ENCODE measurements around the gene LMOD2.

LMOD2 gene

DNA sequence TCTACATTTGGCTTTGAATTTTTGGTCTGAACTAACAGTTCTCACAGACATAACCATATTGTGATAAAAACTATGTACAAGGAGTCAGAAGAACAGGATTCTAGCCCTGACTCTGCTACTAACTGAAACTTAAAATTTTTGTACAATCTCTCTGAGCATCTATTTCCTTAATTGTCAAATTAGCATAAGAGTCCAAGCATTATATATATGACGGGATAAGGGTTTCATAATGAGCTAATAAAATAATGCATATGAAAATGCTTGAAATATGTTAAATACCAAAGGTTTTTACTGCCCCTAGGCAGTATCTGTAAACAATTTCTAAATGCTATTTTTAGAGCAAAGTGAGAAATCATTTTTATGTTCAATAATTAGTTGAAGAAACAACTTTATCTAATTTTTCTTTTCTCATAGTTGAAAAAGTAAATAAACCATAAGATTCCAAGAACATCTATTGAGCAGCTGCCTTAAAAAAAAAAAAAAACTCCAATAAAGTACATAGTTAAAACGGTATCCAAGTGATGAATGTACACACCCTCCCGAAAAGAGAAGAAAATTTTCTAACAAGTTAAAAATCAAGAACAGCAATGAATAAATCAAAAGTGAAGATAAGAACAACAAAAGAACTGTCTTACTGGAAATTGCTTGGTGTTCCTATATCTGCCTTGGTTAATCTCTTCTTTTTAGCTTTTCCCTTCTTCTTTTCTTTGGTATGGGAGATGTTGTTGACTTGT, 40.4 kb downstream of the LMOD2 start:
- ChIA-PET POLR2A (no interaction called here), CTCF (interaction anchor here (0.5 kb wide), 1 partner anchor 14 kb away, joined by 3 read pairs; no protein-coding TSS in a partner anchor)
- DNase-seq (ENCODE audit: extremely low spot score) = no peak
- TF ChIP-seq HDGF (IDR thresholded peaks at IDR 0.05; ENCODE audit: borderline replicate concordance) = no peak
- TF ChIP-seq FOXA1 (IDR thresholded peaks at IDR 0.05) = no peak
- no peak for TF ChIP-seq ZNF384 (IDR thresholded peaks at IDR 0.05)
- TF ChIP-seq, protein P1, sequence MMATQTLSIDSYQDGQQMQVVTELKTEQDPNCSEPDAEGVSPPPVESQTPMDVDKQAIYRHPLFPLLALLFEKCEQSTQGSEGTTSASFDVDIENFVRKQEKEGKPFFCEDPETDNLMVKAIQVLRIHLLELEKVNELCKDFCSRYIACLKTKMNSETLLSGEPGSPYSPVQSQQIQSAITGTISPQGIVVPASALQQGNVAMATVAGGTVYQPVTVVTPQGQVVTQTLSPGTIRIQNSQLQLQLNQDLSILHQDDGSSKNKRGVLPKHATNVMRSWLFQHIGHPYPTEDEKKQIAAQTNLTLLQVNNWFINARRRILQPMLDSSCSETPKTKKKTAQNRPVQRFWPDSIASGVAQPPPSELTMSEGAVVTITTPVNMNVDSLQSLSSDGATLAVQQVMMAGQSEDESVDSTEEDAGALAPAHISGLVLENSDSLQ (IDR thresholded peaks at IDR 0.05) = no peak
- no peak for TF ChIP-seq SP1 (IDR thresholded peaks at IDR 0.05)
- no peak for TF ChIP-seq L3MBTL2 (conservative IDR thresholded peaks at IDR 0.05)
- TF ChIP-seq LEF1 (IDR thresholded peaks at IDR 0.05; ENCODE audit: borderline replicate concordance) = no peak
- no peak for TF ChIP-seq FOXK2 (IDR thresholded peaks at IDR 0.05)

DNA sequence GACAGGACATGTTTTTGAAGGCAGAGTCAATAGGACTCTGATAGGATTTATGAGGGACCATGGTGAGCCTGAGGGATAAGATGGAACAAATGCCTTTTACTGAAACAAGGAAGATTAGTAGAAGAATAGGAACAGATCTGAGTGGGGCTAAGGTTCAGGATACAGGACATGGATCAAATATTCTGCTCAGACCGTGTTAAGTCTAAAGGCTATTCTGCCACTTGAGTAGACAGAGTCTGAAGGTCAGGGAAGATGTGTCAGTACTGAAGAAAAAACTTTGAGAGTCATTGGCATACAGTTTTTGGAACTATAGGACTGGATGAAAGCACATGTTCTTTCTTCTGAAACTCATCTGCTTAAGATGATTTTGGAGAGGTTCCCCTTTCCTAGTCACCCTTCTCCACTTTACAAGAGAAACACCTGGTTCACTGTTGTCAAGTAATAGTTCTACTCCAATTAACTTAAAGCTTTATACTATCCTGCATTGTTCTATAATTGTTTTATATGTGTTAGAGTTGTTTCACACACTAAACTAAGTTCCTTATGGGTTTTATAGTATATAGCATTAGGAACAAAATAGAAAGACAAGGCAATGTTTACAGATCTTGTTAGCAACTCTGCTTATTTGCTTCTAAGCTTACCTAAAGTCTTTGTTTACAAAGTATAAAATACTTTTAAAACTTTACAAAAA, 49.7 kb downstream of the LMOD2 start:
- no peak for DNase-seq (ENCODE audit: extremely low spot score)

DNA sequence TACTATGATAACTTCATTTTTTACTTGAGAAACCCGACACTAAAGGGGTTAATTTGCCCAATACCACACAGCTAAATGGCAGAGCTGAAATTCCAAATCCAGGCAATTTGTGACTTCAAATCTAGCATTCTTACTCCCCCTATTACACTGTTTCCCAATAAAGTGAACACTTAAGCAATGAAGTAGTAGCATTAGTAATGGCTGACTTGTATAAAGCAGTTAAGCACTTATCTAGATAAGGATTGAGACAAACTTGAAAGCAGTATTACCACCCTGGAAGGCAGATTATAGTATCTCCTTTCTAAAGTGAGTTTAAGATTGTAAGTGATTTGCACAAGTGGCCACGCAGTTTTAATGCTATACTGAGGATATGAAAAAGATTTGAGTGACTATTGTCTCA, 53.9 kb downstream of the LMOD2 start:
- no peak for DNase-seq (ENCODE audit: extremely low spot score)
- POLR2A ChIA-PET = no interaction called here
- TF ChIP-seq TARDBP (IDR thresholded peaks at IDR 0.05) = no peak
- TF ChIP-seq HDGF (IDR thresholded peaks at IDR 0.05; ENCODE audit: borderline replicate concordance) = no peak
- TF ChIP-seq LEF1 (IDR thresholded peaks at IDR 0.05; ENCODE audit: borderline replicate concordance) = no peak
- TF ChIP-seq FOXK2 (IDR thresholded peaks at IDR 0.05) = no peak
- TF ChIP-seq CTBP1 (IDR thresholded peaks at IDR 0.05; ENCODE audit: borderline replicate concordance) = no peak
- TF ChIP-seq SP1 (IDR thresholded peaks at IDR 0.05) = no peak
- TF ChIP-seq NFRKB (IDR thresholded peaks at IDR 0.05) = no peak
- no peak for TF ChIP-seq ZNF384 (IDR thresholded peaks at IDR 0.05)
- TF ChIP-seq ELF4 (IDR thresholded peaks at IDR 0.05) = no peak
- no peak for TF ChIP-seq L3MBTL2 (conservative IDR thresholded peaks at IDR 0.05)
- TF ChIP-seq SUZ12 (IDR thresholded peaks at IDR 0.05) = no peak
- no peak for TF ChIP-seq FOXA1 (IDR thresholded peaks at IDR 0.05)
- TF ChIP-seq BHLHE40 (IDR thresholded peaks at IDR 0.05; ENCODE audit: borderline replicate concordance) = no peak
- TF ChIP-seq FOXM1 (IDR thresholded peaks at IDR 0.05; ENCODE audit: borderline replicate concordance) = no peak
- CTCF ChIA-PET = interaction anchor here (0.6 to 0.7 kb wide), 2 partner anchors 8 to 14 kb away, joined by 3 read pairs; no protein-coding TSS in a partner anchor

More for the DNA sequence above, 49.7 kb downstream of the LMOD2 start:
- no peak for TF ChIP-seq FOXM1 (IDR thresholded peaks at IDR 0.05; ENCODE audit: borderline replicate concordance)
- TF ChIP-seq ELF4 (IDR thresholded peaks at IDR 0.05) = no peak
- TF ChIP-seq SUZ12 (IDR thresholded peaks at IDR 0.05) = no peak
- no peak for TF ChIP-seq FOXK2 (IDR thresholded peaks at IDR 0.05)
- TF ChIP-seq NFRKB (IDR thresholded peaks at IDR 0.05) = no peak
- TF ChIP-seq CTBP1 (IDR thresholded peaks at IDR 0.05; ENCODE audit: borderline replicate concordance) = no peak
- TF ChIP-seq ZNF384 (IDR thresholded peaks at IDR 0.05) = no peak
- no peak for TF ChIP-seq HDGF (IDR thresholded peaks at IDR 0.05; ENCODE audit: borderline replicate concordance)
- TF ChIP-seq FOXA1 (IDR thresholded peaks at IDR 0.05) = no peak
- no peak for TF ChIP-seq LEF1 (IDR thresholded peaks at IDR 0.05; ENCODE audit: borderline replicate concordance)
- no peak for TF ChIP-seq SP1 (IDR thresholded peaks at IDR 0.05)
- TF ChIP-seq, protein P1 (IDR thresholded peaks at IDR 0.05) = no peak
- TF ChIP-seq L3MBTL2 (conservative IDR thresholded peaks at IDR 0.05) = no peak
- no peak for TF ChIP-seq TARDBP (IDR thresholded peaks at IDR 0.05)
- TF ChIP-seq ARNT (IDR thresholded peaks at IDR 0.05) = no peak
- ChIA-PET POLR2A (no interaction called here), CTCF (interaction anchor here (0.6 kb wide), 1 partner anchor 15 kb away, joined by 4 read pairs; no protein-coding TSS in a partner anchor)

DNA sequence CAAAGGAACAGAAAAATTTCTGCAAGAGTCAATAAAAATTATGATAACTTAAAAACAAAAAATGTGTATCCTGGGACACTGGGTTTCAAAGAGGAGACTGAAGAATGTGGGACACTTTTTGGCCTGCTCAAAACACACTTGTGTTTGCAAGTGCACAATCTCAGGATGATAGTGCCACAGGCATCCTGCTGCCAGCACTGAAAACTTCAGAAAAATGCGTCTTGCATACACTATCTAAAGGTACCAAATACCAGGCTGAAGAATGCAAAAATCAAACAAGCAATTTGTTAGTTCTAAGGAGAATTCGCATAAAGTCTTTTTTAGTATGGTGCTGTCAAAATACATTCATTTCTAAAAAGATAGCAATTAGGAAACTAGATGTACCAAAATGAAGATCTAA, 55.0 kb downstream of the LMOD2 start:
- ChIA-PET POLR2A (no interaction called here), CTCF (no interaction called here)
- DNase-seq (ENCODE audit: extremely low spot score) = no peak

DNA sequence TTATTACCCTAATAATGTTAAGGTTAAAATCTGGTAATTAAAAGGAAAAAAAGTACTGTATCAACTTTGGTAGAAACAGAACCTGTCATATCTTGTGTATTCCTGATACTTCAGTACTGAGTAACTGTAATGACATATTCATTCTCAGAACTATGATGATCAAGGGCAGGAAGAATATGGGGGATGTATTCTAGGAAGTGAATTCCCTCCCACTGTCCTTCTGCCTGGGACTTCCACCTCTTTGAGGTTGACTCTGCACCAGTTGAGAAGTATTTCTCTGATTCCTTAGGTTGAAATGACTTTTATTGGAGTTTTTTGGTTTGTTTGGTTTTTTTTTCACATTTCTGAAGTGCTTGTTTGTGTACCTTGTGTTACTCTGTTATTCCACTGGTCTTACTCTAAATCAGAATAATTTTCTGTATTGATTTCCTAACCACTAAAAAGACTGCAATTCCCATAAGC, 56.2 kb downstream of the LMOD2 start:
- TF ChIP-seq FOXK2 (IDR thresholded peaks at IDR 0.05) (no peak), HDGF (IDR thresholded peaks at IDR 0.05; ENCODE audit: borderline replicate concordance) (no peak), TARDBP (IDR thresholded peaks at IDR 0.05) (no peak)
- TF ChIP-seq, protein P1 (IDR thresholded peaks at IDR 0.05) = no peak
- CTCF ChIA-PET = no interaction called here
- DNase-seq (ENCODE audit: extremely low spot score) = no peak
- POLR2A ChIA-PET = interaction anchor here (1.0 kb wide), 1 partner anchor 37 kb away, joined by 4 read pairs; the partner anchor contains the start of gene WASL

More for the DNA sequence above, 55.0 kb downstream of the LMOD2 start:
- no peak for TF ChIP-seq SUZ12 (IDR thresholded peaks at IDR 0.05)
- no peak for TF ChIP-seq NFRKB (IDR thresholded peaks at IDR 0.05)
- TF ChIP-seq BHLHE40 (IDR thresholded peaks at IDR 0.05; ENCODE audit: borderline replicate concordance) = no peak
- TF ChIP-seq ZNF384 (IDR thresholded peaks at IDR 0.05) = no peak
- no peak for TF ChIP-seq L3MBTL2 (conservative IDR thresholded peaks at IDR 0.05)
- no peak for TF ChIP-seq FOXM1 (IDR thresholded peaks at IDR 0.05; ENCODE audit: borderline replicate concordance)
- TF ChIP-seq ARNT (IDR thresholded peaks at IDR 0.05) = no peak
- no peak for TF ChIP-seq FOXA1 (IDR thresholded peaks at IDR 0.05)
- TF ChIP-seq LEF1 (IDR thresholded peaks at IDR 0.05; ENCODE audit: borderline replicate concordance) = no peak
- TF ChIP-seq, protein P1 (IDR thresholded peaks at IDR 0.05) = no peak
- TF ChIP-seq HDGF (IDR thresholded peaks at IDR 0.05; ENCODE audit: borderline replicate concordance) = no peak
- TF ChIP-seq CTBP1 (IDR thresholded peaks at IDR 0.05; ENCODE audit: borderline replicate concordance) = no peak
- TF ChIP-seq SP1 (IDR thresholded peaks at IDR 0.05) = no peak
- no peak for TF ChIP-seq ELF4 (IDR thresholded peaks at IDR 0.05)
